Measurements from ENCODE around the gene IL32. TPM values are rescaled to one million over a fixed set of nuclear protein-coding genes. Genes with fewer than 3 reads are reported as not detected.

IL32 gene
- total RNA-seq, 6 donors from 2014 or later = 31.4 to 220 (median 116) TPM

DNA sequence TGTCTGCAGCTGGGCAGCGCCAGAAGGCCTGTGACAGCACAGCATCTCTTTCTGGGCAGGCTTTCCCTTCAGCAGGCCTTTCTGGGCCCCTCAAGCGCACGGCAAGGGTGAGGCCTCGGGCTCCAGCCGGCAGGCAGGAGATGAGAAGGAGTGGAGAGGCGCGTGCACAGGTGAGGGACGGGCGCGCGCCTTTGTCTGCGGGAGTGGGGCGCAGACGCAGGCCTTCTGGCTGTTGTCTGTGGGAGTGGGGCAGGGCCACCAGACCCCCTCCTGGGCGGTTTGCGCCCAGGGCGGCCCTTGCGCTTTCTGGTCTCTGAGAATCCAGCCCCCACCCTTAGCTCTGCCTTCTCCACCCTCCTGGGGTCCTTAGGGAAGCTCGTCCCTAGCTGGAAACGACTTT, 53.4 kb downstream of the IL32 start:
- no peaks in the 10 kb centered on the region for H3K27me3 ChIP-seq
- peaks cover 6 to 13% (median 9%) of the 10 kb centered on the region in 4 donors for H3K4me1 ChIP-seq
- ATAC-seq (ENCODE audit: low FRiP score in 2 of 2) (no peak), DNase-seq (no peak)
- peaks cover 0 to 62% (median 38%) of the 10 kb centered on the region in 4 donors for H3K36me3 ChIP-seq
- no peak overlapping the region for H3K4me3 ChIP-seq
- TF ChIP-seq EP300 (IDR thresholded peaks at IDR 0.05) (no peak), POLR2AphosphoS5 (IDR thresholded peaks at IDR 0.05) (no peak), POLR2A (IDR thresholded peaks at IDR 0.05) (no peak)
- TF ChIP-seq, protein P1, sequence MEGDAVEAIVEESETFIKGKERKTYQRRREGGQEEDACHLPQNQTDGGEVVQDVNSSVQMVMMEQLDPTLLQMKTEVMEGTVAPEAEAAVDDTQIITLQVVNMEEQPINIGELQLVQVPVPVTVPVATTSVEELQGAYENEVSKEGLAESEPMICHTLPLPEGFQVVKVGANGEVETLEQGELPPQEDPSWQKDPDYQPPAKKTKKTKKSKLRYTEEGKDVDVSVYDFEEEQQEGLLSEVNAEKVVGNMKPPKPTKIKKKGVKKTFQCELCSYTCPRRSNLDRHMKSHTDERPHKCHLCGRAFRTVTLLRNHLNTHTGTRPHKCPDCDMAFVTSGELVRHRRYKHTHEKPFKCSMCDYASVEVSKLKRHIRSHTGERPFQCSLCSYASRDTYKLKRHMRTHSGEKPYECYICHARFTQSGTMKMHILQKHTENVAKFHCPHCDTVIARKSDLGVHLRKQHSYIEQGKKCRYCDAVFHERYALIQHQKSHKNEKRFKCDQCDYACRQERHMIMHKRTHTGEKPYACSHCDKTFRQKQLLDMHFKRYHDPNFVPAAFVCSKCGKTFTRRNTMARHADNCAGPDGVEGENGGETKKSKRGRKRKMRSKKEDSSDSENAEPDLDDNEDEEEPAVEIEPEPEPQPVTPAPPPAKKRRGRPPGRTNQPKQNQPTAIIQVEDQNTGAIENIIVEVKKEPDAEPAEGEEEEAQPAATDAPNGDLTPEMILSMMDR (IDR thresholded peaks at IDR 0.05) = no peak
- no peaks in the 10 kb centered on the region for H3K9me3 ChIP-seq
- 94 to 99% methylated on average over 15 to 20 of the region's 20 CpGs for WGBS, 2 donors
- no peak overlapping the region for H3K27ac ChIP-seq

Small RNA genes within 50 kb of the gene (small RNA-seq; reads per million reads assigned to genes)
- gene RNU1-22P = 0 to 0.11 (median 0) reads per million in 4 donors

Other genes with a start within 250 kb of the IL32 start
- 10 to 100 TPM in 3 of 6 donors, 1 to 10 TPM in 2, not detected in 1; 1.2 to 16.2 (median 14.5) TPM for gene PRSS21, start 248.4 kb upstream of the IL32 start, total RNA-seq
- 1 to 10 TPM in 2 of 6 donors, under 1 TPM in 1, not detected in 3; 0.69 to 2.0 (median 1.2) TPM for gene ZG16B, start 235.3 kb upstream of the IL32 start, total RNA-seq
- gene PRSS22, start 207.5 kb upstream of the IL32 start, total RNA-seq = 10 to 100 TPM in 5 of 6 donors, 1 to 10 TPM in 1; 9.3 to 24.8 (median 16.6) TPM
- 10 to 100 TPM; 31.2 to 70.1 (median 39.7) TPM for gene FLYWCH2, start 182.4 kb upstream of the IL32 start, total RNA-seq
- 100 to 1,000 TPM in 1 of 6 donors, 10 to 100 TPM in 5; 19.3 to 162 (median 43.4) TPM for gene FLYWCH1, start 153.7 kb upstream of the IL32 start, total RNA-seq
- not detected for gene KREMEN2, start 101.4 kb upstream of the IL32 start, total RNA-seq
- gene PAQR4, start 96.3 kb upstream of the IL32 start, total RNA-seq = 10 to 100 TPM in 2 of 6 donors, 1 to 10 TPM in 4; 5.2 to 13.5 (median 8.3) TPM
- 10 to 100 TPM in 1 of 6 donors, 1 to 10 TPM in 4, under 1 TPM in 1; 0.39 to 19.1 (median 5.4) TPM for gene PKMYT1, start 85.2 kb upstream of the IL32 start, total RNA-seq
- gene CLDN9, start 52.7 kb upstream of the IL32 start, total RNA-seq = 1 to 10 TPM in 4 of 6 donors, under 1 TPM in 2; 0.57 to 5.9 (median 1.1) TPM
- 1 to 10 TPM in 1 of 6 donors, under 1 TPM in 2, not detected in 3; 0.30 to 1.9 (median 0.72) TPM for gene CLDN6, start 47.5 kb upstream of the IL32 start, total RNA-seq
- 100 to 1,000 TPM in 1 of 6 donors, 10 to 100 TPM in 5; 37.7 to 431 (median 76.5) TPM for gene TNFRSF12A, start 45.3 kb upstream of the IL32 start, total RNA-seq
- 10 to 100 TPM; 28.3 to 85.1 (median 42.2) TPM for gene HCFC1R1, start 41.7 kb upstream of the IL32 start, total RNA-seq
- 10 to 100 TPM; 18.5 to 40.8 (median 33.1) TPM for gene THOC6, start 41.6 kb upstream of the IL32 start, total RNA-seq
- 10 to 100 TPM; 18.5 to 98.5 (median 35.0) TPM for gene BICDL2, start 28.7 kb upstream of the IL32 start, total RNA-seq
- gene MMP25, start 19.1 kb upstream of the IL32 start, total RNA-seq = 10 to 100 TPM; 10.0 to 41.4 (median 20.5) TPM
- gene ZSCAN10, start 33.7 kb downstream of the IL32 start, total RNA-seq = 1 to 10 TPM in 1 of 6 donors, under 1 TPM in 3, not detected in 2; 0.17 to 1.0 (median 0.28) TPM
- 10 to 100 TPM; 13.8 to 25.2 (median 16.8) TPM for gene ZNF205, start 46.9 kb downstream of the IL32 start, total RNA-seq
- gene ZNF213, start 69.4 kb downstream of the IL32 start, total RNA-seq = 10 to 100 TPM in 4 of 6 donors, 1 to 10 TPM in 2; 4.2 to 20.3 (median 11.6) TPM
- not detected for gene OR1F1, start 122.6 kb downstream of the IL32 start, total RNA-seq
- 1 to 10 TPM; 6.4 to 9.5 (median 7.8) TPM for gene ZNF200, start 169.5 kb downstream of the IL32 start, total RNA-seq
- gene MEFV, start 191.0 kb downstream of the IL32 start, total RNA-seq = 10 to 100 TPM in 5 of 6 donors, 1 to 10 TPM in 1; 9.1 to 18.9 (median 12.3) TPM
- gene ZNF263, start 217.9 kb downstream of the IL32 start, total RNA-seq = 10 to 100 TPM; 19.6 to 48.2 (median 32.2) TPM
- 1 to 10 TPM; 1.3 to 6.0 (median 4.0) TPM for gene TIGD7, start 239.8 kb downstream of the IL32 start, total RNA-seq
- gene ZNF75A, start 239.9 kb downstream of the IL32 start, total RNA-seq = 10 to 100 TPM; 21.5 to 69.1 (median 25.9) TPM